Mucosa of descending colon (tissue), 3 donors: ENCODE results near the gene JMJD1C. TPM values are rescaled to one million over a fixed set of nuclear protein-coding genes. Genes with fewer than 3 reads are reported as not detected.

Experiments
- ATAC-seq: fragments of 200-7000 bp; cut with Tn5 transposase; one replicate; pipeline ENCODE4 v1.9.1; 2020; ENCODE audit warnings: mild to moderate bottlenecking, moderate library complexity
- DNase-seq, 3 donors: peaks; one replicate each; pipeline ENCODE4 v3.0.0-alpha.2; 2020
- H3K36me3 ChIP-seq: fragments of 200-600 bp; one replicate; pipeline ENCODE4 v1.8.0; 2021; ENCODE audit warnings: low read depth, mild to moderate bottlenecking
- H3K4me1 ChIP-seq: fragments of 200-600 bp; one replicate; pipeline ENCODE4 v1.8.0; 2021; ENCODE audit warnings: low read depth, mild to moderate bottlenecking
- H3K4me3 ChIP-seq: fragments of 200-600 bp; one replicate; pipeline ENCODE4 v1.8.0; 2021; ENCODE audit warnings: mild to moderate bottlenecking
- H3K9me3 ChIP-seq: fragments of 200-600 bp; one replicate; pipeline ENCODE4 v1.8.0; 2021; ENCODE audit warnings: mild to moderate bottlenecking
- intact Hi-C, 2 donors: fragments of 100-400 bp; cut with DNase I in 1 of 2; cut with micrococcal nuclease in 1 of 2; formaldehyde crosslinking; loops; one replicate each; pipeline versions ENCODE4 v1.11.0 to v1.11.1; 2022; cut with DNase I, micrococcal nuclease
- total RNA-seq, 3 donors: library from RNA; stranded (reverse); fragmentation: NEBNext Ultra II Directional in 2 of 3; extraction: Animal tissue kit (Norgen Biotek cat#: 25700) in 2 of 3; gene quantifications; one replicate each; pipeline versions ENCODE4 v1.2.1 to v1.2.4, GENCODE V29; 2021 to 2023
- TF ChIP-seq, protein P1 (sequence below): fragments of 200-600 bp; IDR thresholded peaks from one replicate; pipeline ENCODE4 v1.8.0; 2022; ENCODE audit warnings: antibody characterized with exemption, mild to moderate bottlenecking
- donor health status: DM: no; HTN: no; CAD: no; lungs with moderate emphysema.
- donor health status: DM: no; HTN: no; CAD: no.
- donor health status: DM: no; HTN: yes; CAD: no.

The JMJD1C gene
- total RNA-seq, 3 donors from 2014 or later = 54.1 to 83.8 (median 82.1) TPM

DNA sequence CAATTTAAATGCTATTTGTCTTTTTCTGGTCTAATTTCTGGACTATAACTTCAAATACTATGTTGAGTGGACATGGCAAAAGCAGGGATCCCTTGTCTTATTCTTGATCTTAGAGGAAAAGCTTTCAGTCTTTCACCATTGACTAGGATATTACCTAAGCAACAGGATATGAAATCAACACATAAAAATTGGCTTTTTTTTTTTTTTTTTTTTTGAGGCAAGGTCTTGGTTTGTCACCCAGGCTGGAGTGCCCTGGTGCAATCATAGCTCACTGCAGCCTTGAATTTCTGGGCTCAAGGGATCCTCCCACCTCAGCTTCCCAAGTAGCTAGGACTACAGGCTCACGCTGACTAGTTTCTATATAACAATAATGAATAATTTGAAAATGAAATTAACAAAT lies 90.8 kb downstream of the JMJD1C start:
- intact Hi-C loops = no loop called here
- DNase-seq = no peak
- no peak overlapping the region for H3K4me3 ChIP-seq

DNA sequence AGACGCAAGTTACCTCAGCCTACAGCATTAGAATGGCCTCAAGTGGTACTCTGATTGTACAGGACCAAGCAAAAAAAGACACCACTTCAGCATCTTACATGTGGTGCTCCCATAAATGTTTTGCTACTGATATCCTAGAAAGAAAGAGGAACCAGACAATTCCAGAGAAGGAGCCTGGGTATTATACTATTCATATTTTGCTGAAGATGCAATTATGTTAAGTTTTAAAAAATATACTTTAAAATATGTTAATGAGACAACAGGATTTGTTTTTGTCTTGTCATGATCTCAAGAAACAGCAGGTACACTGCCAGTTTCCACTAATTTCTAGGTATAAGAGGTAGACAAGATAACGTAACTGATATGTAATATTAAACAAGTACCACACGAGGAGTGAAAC lies 92.6 kb downstream of the JMJD1C start:
- no peak for ATAC-seq
- H3K9me3 ChIP-seq = no peaks in the 10 kb centered on the region
- intact Hi-C loops = no loop called here

More for the DNA sequence above, 90.8 kb downstream of the JMJD1C start:
- Histone ChIP-seq H3K36me3 (no peaks in the 10 kb centered on the region), H3K4me1 (peaks cover 2% of the 10 kb centered on the region), H3K9me3 (no peaks in the 10 kb centered on the region)
- TF ChIP-seq, protein P1, sequence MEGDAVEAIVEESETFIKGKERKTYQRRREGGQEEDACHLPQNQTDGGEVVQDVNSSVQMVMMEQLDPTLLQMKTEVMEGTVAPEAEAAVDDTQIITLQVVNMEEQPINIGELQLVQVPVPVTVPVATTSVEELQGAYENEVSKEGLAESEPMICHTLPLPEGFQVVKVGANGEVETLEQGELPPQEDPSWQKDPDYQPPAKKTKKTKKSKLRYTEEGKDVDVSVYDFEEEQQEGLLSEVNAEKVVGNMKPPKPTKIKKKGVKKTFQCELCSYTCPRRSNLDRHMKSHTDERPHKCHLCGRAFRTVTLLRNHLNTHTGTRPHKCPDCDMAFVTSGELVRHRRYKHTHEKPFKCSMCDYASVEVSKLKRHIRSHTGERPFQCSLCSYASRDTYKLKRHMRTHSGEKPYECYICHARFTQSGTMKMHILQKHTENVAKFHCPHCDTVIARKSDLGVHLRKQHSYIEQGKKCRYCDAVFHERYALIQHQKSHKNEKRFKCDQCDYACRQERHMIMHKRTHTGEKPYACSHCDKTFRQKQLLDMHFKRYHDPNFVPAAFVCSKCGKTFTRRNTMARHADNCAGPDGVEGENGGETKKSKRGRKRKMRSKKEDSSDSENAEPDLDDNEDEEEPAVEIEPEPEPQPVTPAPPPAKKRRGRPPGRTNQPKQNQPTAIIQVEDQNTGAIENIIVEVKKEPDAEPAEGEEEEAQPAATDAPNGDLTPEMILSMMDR = no peak
- no peak for ATAC-seq

DNA sequence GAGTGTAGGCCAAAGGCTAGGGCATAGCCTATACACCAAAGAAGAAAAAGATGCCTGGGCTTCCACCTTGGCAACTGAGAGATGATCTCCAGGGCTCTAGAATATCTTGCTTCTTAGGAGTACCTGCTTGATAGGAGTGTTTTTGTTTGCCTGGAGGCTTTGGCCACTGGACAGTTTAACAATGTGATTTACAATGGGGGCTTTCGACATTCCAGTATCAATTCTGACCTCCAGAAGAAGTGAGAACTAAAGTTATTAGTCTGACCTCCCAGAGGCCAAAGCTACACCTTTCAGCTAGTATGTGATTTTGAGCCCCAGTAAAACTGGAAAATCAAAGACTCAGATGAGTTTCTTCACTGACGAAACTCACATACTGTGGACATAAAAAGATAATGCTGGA lies 96.1 kb downstream of the JMJD1C start:
- no peaks in the 10 kb centered on the region for H3K9me3 ChIP-seq
- DNase-seq = no peak
- H3K4me1 ChIP-seq = no peaks in the 10 kb centered on the region
- no peak for ATAC-seq
- intact Hi-C loops = no loop called here
- H3K36me3 ChIP-seq = no peaks in the 10 kb centered on the region
- TF ChIP-seq, protein P1 = no peak
- H3K4me3 ChIP-seq = no peak overlapping the region

More for the DNA sequence above, 92.6 kb downstream of the JMJD1C start:
- Histone ChIP-seq H3K36me3 (no peaks in the 10 kb centered on the region), H3K4me3 (no peak overlapping the region), H3K4me1 (no peaks in the 10 kb centered on the region)
- DNase-seq = no peak
- TF ChIP-seq, protein P1 = no peak

DNA sequence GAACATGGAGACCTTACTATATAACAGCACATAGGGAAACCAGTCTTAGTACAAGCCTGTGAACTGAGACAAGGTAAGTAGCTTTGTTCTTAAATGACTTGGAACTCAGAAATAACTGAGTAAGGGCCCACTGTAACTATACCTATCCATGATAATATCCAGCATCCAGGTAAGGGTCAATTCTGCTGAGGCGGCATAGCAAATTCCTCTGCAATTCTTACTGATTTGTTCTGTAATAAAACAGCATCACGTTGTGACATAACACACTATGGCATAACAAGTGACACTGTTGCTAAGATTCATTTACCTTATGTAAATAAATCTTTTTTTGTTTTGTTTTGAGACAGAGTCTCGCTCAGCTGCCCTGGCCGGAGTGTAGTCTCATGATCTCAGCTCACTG lies 97.4 kb downstream of the JMJD1C start:
- H3K4me3 ChIP-seq = no peak overlapping the region
- TF ChIP-seq, protein P1 = no peak
- ATAC-seq (no peak), DNase-seq (no peak)
- intact Hi-C loops = no loop called here
- no peaks in the 10 kb centered on the region for H3K4me1 ChIP-seq
- no peaks in the 10 kb centered on the region for H3K9me3 ChIP-seq
- H3K36me3 ChIP-seq = no peaks in the 10 kb centered on the region

DNA sequence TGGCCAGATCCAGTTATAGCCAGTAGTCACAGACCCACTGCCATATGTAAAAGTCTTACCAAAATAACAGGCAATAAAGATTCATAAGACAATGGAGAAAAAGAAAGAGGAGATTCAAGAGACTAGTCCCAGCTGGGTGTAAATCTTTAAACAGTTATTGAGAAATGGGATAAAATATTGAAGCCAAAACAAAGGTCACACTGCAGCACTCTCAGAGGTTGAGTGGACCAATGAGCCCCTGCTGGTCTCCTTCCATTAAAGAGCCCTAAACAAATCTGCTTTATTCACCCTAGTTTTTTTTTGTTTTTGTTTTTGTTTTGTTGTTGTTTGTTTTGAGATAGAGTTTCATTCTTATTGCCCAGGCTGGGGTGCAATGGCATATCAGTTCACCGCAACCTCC lies 98.8 kb downstream of the JMJD1C start:
- ATAC-seq = no peak
- Histone ChIP-seq H3K4me3 (no peak overlapping the region), H3K9me3 (no peaks in the 10 kb centered on the region), H3K4me1 (no peaks in the 10 kb centered on the region), H3K36me3 (no peaks in the 10 kb centered on the region)
- intact Hi-C loops = no loop called here
- DNase-seq = no peak
- TF ChIP-seq, protein P1 = no peak
